NCI-H345 (cell line): ENCODE results near the gene CDC27.
A peak's percentile ranks its signal among the peaks of the same experiment; 100 is the strongest.
"Not testable (repeated sequence)": the region's sequence is repeated elsewhere in the genome, so short reads cannot be mapped to it uniquely, and the experiment has no call there.

Experiments
- DNase-seq: peaks from one replicate; lab custom pipeline; 2025; lab: John Stamatoyannopoulos, UW

CDC27 gene

DNA sequence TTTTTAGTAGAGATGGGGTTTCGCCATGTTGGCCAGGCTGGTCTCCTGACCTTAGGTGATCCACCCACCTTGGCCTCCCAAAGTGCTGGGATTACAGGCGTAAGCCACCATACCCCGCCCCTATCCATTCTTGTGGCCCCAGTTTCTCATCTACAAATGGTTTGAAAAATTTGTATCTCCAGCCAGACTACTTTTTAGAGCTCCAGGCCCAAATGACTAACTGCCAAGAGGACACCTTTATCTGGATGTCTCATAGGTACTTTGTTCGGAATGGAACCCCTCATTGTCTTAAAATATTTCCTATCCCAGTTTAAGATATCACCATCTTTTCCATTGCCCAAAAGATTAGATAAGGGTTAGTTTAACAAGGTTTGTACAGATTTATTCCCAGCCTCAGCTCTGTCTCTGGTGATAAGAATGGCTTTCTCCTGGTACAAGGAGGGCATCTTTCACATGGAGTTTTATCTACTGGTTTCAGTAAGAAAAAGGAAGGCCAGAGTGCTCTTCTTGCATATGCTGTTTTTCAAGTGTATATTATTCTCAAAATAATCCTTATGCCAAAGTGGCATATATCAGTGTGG is 4.9 kb upstream of the CDC27 start:
- no peak for DNase-seq

- peak; percentile 72 for DNase-seq
Measured at GRCh38 chr17:47192554-47192953, 3.5 kb upstream of the CDC27 start.

DNA sequence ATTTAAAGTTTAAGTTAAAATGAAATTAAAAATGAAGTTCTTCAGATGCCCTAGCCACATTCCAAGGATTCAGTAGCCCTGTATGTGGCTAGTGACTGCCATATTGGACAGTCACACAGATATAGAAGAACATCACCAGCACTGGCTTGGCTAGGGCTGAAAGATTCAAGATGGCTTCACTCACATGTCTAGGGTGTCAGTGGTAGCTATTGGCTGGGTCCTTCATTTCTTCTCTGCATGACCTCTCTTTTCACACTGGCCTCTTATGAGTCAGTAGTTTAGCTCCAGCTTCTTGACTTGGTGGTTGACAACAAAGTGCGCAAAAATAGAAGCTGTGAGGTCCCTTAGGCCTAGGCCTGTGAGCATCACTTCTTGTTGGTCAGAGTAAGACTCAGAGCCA is 1.7 kb upstream of the CDC27 start:
- DNase-seq = no peak

DNA sequence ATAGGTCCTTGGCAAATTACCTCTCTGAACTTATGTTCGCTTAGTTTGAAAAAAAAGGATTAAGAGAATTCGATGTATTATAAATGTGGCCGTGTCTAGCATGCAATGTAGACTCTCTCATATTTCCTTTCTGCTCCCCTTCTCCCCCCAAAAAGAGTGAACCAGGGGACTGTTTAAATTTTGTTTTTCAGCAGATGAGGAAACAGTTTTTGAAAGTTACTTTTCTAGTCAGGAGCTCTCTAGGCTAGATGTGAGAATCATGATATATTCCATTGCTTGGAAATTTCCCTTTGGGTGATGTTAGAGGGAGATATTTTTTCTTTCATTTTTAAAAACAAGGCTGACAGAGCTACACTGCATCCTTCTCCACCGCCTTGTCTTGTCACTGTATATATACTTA is 1.1 kb upstream of the CDC27 start:
- DNase-seq = no peak

- DNase-seq = no peak
Measured at GRCh38 chr17:47189732-47190237, 690 bp upstream of the CDC27 start.

- no peak for DNase-seq
Measured at GRCh38 chr17:47188271-47188875, 722 bp downstream of the CDC27 start.

- no peak for DNase-seq
Measured at GRCh38 chr17:47184681-47185080, 4.4 kb downstream of the CDC27 start.

DNA sequence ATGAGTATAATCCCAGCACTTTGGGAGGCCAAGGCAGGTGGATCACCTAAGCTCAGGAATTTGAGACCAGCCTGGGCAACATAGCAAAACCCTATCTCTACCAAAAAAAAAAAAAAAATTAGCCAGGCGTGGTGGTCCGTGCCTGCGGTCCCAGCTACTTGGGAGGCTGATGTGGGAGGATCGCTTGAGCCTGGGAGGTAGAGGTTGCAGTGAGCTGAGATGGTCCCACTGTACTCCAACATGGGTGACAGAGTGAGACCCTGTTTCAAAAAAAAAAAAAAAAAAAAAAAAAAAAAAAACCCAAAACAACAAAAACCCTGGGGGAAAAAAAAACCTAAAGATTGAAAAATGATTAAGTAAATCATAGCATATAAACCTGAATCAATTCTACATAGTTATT is 8.1 kb downstream of the CDC27 start:
- DNase-seq = not testable (repeated sequence)

DNA sequence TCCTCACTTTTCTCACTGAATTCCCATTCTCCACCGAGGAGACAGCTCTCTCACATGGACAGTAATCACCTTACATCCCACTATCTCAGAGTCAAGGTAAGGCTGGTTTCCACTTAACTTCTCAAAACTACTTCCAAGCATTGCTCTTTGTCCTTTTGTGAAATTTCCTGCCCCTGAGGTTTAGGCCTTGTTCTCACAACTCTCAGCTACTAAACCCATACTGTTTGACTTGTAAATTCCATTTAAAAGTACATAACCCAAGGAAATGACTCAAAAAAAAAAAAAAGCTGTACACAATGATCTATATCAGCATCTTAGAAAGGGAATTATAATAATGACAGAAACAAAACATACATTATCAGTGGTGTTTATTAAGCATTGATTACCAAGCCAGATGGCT is 8.8 kb downstream of the CDC27 start:
- DNase-seq = no peak

DNA sequence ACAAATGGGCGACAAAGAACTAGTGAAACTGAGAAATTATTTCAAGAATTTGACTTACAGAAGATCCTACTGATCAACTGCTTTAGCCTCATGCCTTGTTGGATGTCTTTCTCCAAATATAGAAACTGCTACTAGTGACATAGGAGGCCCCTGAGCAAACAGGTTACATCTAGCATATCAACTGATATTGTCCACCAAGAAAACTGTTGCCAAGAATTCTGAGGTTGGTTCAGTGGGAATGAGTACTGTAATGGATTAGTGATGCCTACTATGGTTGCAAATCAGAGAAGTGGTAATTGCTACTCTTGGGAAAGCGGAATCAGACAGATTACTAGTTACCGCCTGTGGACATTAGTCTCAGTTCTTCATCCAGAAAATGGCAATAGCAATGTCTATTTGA is 10.0 kb downstream of the CDC27 start:
- DNase-seq = no peak

- DNase-seq = no peak
Measured at GRCh38 chr17:47177261-47177660, 11.8 kb downstream of the CDC27 start.

DNA sequence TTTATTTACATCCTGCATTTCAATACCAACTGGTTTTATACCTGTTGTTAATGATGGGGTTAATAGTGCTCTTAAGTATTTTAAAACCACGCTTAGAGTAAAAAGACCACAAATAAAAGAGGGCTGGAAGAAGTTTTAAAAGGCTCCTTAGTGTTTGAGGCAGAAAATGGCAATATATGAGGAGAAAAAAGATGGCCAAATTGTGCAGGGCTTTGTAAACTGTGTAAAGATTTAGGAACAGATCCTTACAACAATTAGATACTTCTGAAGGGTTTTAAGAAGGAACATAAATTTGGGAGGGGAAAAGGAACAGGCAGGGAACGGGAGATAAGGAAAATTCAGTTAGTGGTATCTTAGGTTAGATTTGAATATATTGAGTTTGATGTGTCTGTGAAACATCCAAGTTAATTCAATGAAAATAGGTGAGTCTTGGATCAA is 12.7 kb downstream of the CDC27 start:
- DNase-seq = no peak

DNA sequence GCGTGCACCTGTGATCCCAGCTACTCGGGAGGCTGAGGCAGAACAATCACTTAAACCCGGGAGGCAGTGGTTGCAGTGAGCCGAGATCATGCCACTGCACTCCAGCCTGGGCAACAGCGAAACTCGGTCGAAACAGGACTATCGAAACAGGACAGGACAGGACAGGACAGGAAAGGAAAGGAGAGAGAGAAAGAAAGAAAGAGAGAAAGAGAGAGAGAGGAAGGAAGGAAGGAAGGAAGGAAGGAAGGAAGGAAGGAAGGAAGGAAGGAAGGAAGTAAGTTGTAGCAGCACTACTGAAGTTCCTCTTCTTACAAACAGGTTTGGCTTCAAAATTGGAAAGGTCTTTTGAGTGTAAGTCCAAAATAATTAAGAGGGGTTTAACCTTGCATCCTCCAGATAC is 14.3 kb downstream of the CDC27 start:
- DNase-seq = not testable (repeated sequence)

- no peak for DNase-seq
Measured at GRCh38 chr17:47172696-47173565, 16.2 kb downstream of the CDC27 start.

GRCh38 chr17:47170710-47171109 is 18.4 kb downstream of the CDC27 start:
- DNase-seq = no peak

- not testable (repeated sequence) for DNase-seq
Measured at GRCh38 chr17:47168896-47169295, 20.2 kb downstream of the CDC27 start.

DNA sequence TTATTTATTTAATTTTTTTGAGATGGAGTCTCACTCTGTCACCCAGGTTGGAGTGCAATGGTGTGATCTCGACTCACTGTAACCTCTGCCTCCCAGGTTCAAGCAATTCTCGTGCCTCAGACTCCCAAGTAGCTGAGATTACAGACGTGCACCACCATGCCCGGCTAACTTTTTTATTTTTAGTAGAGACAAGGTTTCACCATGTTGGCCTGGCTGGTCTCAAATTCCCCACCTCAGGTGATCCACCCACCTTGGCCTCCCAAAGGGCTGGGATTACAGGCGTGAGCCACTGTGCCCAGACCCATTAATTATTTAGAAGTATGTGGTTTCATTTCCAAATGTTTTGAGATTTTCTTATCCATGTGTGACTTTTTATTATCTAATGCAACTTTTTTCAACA is 22.2 kb downstream of the CDC27 start:
- DNase-seq = not testable (repeated sequence)

- no peak for DNase-seq
Measured at GRCh38 chr17:47165137-47165536, 24.0 kb downstream of the CDC27 start.

DNA sequence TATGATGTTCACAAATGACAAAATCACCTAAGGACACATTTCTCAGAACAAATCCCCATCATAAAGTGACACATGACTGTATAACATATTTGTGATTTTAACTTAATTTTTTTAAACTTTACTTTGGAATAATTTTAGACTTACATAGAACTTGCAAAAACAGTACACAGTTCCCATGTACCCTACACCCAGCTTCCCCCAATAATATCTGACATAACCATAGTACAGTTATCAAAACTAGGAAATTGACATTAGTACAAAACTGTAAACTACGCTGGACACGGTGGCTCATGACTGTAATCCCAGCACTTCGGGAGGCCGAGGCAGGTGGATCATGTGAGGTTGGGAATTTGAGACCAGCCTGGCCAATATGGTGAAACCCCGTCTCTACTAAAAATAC is 24.8 kb downstream of the CDC27 start:
- no peak for DNase-seq

DNA sequence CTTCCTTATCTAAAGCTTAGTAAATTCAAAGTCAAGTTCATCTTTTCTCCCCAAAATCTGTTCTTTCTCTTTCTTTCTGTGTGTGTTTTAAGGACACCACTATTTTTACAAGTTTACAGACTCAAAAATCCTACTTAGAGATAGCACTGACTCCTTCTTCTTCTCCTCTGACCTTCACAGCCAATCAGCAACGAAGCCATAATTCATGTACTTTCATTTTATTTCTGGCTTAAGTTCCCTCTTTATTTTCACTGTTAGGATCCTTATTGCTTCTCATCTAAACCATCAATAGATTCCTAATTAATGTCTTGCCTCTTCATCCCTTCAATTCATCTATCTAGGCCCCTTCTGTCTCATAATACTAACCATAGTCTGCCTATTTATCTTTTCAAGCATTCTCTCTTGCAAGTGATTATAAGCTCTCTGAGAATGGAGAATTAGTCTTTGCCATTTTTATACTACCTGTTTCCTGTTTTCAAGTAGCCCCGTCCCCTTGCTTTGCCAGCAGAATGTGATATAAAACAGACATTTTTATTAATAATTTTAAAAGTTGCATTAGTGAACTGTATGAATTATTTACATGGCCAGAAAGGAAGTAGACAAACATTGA is 27.0 kb downstream of the CDC27 start:
- no peak for DNase-seq

DNA sequence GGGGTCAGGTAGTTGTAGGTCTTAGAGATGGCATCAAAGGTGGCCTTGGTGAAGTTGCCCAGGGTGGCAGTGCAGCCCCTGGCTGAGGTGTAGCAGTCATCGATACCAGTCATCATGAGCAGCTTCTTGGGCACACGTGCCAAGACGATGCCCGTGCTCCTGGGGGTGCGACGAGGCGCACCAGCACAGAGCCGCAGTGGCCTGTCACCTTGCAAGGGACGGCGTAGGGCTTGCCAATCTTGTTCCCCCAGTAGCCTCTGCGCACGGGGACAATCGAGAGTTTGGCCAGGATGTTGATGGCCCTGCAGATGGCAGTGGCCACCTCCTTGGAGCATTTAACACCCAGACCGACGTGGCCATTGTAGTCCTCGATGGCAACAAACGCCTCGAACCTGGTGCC is 29.8 kb downstream of the CDC27 start:
- DNase-seq = no peak

DNA sequence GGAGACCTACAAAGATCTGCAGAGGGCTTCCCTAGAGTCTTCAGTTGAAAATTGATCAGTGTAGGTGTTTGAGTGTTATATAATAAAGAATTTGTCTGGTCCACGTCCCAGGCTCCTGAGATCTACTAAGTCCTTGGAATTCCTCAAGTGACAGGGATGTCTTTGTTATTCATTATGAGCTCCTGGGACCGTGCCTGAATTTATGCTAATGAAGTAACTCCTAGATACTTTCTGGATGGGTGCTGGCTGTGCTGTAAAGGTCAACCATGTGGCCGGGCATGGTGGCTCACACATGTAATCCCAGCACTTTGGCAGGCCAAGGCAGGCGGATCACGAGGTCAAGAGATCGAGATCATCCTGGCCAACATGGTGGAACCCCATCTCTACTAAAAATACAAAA is 43.7 kb downstream of the CDC27 start:
- DNase-seq = no peak

GRCh38 chr17:47135235-47135634 is 53.9 kb downstream of the CDC27 start:
- no peak for DNase-seq
